Loucy (cell line): ENCODE results near the gene PPP1R37.

ENCODE experiments used
- H2AFZ ChIP-seq: fragments of 200-600 bp; sonication (generic); 2 replicates; pipeline ENCODE4 v1.6.0; 2016; ENCODE audit warnings: antibody characterized with exemption, mild to moderate bottlenecking, low read length, moderate library complexity
- H3F3A ChIP-seq: fragments of 200-600 bp; 2 replicates; pipeline ENCODE4 v1.6.0; 2016; ENCODE audit warnings: antibody characterized with exemption, low read depth, mild to moderate bottlenecking
- H3K27me3 ChIP-seq: fragments of 200-600 bp; sonication (generic); 2 replicates; pipeline ENCODE4 v1.6.1; 2014; ENCODE audit warnings: low read length, mild to moderate bottlenecking; ENCODE audit not compliant: insufficient read depth, poor library complexity, severe bottlenecking
- H3K36me3 ChIP-seq: fragments of 200-600 bp; sonication (generic); 2 replicates; pipeline ENCODE4 v1.6.1; 2016; ENCODE audit warnings: low read length; ENCODE audit not compliant: insufficient read depth
- H3K4me1 ChIP-seq: fragments of 200-600 bp; sonication (generic); 2 replicates; pipeline ENCODE4 v1.5.1; 2014; ENCODE audit warnings: low read length, mild to moderate bottlenecking; ENCODE audit not compliant: insufficient read depth, poor library complexity, severe bottlenecking
- H3K4me2 ChIP-seq: fragments of 200-600 bp; sonication (generic); 2 replicates; pipeline ENCODE4 v1.6.0; 2014; ENCODE audit warnings: antibody characterized with exemption, low read length, low read depth, mild to moderate bottlenecking; ENCODE audit not compliant: poor library complexity, severe bottlenecking
- H3K4me3 ChIP-seq: fragments of 200-600 bp; sonication (generic); 2 replicates; pipeline ENCODE4 v1.5.1; 2014; ENCODE audit warnings: low read length, mild to moderate bottlenecking, mixed read lengths; ENCODE audit not compliant: poor library complexity, severe bottlenecking
- H3K79me2 ChIP-seq: fragments of 200-600 bp; sonication (generic); 2 replicates; pipeline ENCODE4 v1.6.1; 2014; ENCODE audit warnings: low read length; ENCODE audit not compliant: insufficient read depth
- H3K9ac ChIP-seq: fragments of 200-600 bp; sonication (generic); 2 replicates; pipeline ENCODE4 v1.6.0; 2014; ENCODE audit warnings: mild to moderate bottlenecking, low read depth, low read length, moderate library complexity; ENCODE audit not compliant: poor library complexity, severe bottlenecking
- H3K9me2 ChIP-seq: fragments of 200-600 bp; sonication (generic); replicated peaks from 2 replicates; pipeline ENCODE4 v1.6.1; 2016; ENCODE audit warnings: low read depth, low read length, mixed read lengths
- H3K9me3 ChIP-seq: fragments of 200-600 bp; sonication (generic); 2 replicates; pipeline ENCODE4 v1.6.1; 2014; ENCODE audit warnings: mild to moderate bottlenecking, antibody characterized with exemption, low read length, low read depth; ENCODE audit not compliant: insufficient read depth
- H4K20me1 ChIP-seq: fragments of 200-600 bp; sonication (generic); 2 replicates; pipeline ENCODE4 v1.6.0; 2014; ENCODE audit warnings: antibody characterized with exemption, low read length, mild to moderate bottlenecking; ENCODE audit not compliant: insufficient read depth, poor library complexity, severe bottlenecking
- CTCF ChIP-seq: fragments of 200-600 bp; sonication (generic); conservative IDR thresholded peaks from 2 replicates; pipeline ENCODE4 v1.5.1; 2014; ENCODE audit warnings: mild to moderate bottlenecking, antibody characterized with exemption, low read length
- EZH2phosphoT487 ChIP-seq: fragments of 200-600 bp; IDR thresholded peaks from 2 replicates; pipeline ENCODE4 v1.6.1; 2018; ENCODE audit warnings: antibody characterized with exemption, mild to moderate bottlenecking, moderate library complexity, borderline replicate concordance

Gene PPP1R37

GRCh38 chr19:45154064-45154827, 61.3 kb downstream of the PPP1R37 start:
- H2AFZ ChIP-seq = no peak overlapping the region
- no peaks in the 10 kb centered on the region for H3K9me2 ChIP-seq
- no peak overlapping the region for H3K4me3 ChIP-seq
- no peaks in the 10 kb centered on the region for H3K4me1 ChIP-seq
- no peaks in the 10 kb centered on the region for H3K36me3 ChIP-seq
- no peak for TF ChIP-seq EZH2phosphoT487
- no peak for TF ChIP-seq CTCF
- no peak overlapping the region for H3K9ac ChIP-seq
- H3K9me3 ChIP-seq = no peaks in the 10 kb centered on the region
- H3K27me3 ChIP-seq = no peaks in the 10 kb centered on the region
- no peaks in the 10 kb centered on the region for H4K20me1 ChIP-seq
- no peaks in the 10 kb centered on the region for H3F3A ChIP-seq
- H3K4me2 ChIP-seq = no peak overlapping the region
- H3K79me2 ChIP-seq = no peaks in the 10 kb centered on the region

- no peaks in the 10 kb centered on the region for H3K79me2 ChIP-seq
- H2AFZ ChIP-seq = no peak overlapping the region
- no peaks in the 10 kb centered on the region for H3F3A ChIP-seq
- no peak overlapping the region for H3K9ac ChIP-seq
- TF ChIP-seq EZH2phosphoT487 (no peak), CTCF (no peak)
- H3K27me3 ChIP-seq = no peaks in the 10 kb centered on the region
- H3K4me3 ChIP-seq = no peak overlapping the region
- H3K4me2 ChIP-seq = no peak overlapping the region
- no peaks in the 10 kb centered on the region for H3K9me3 ChIP-seq
- H4K20me1 ChIP-seq = no peaks in the 10 kb centered on the region
- no peaks in the 10 kb centered on the region for H3K36me3 ChIP-seq
- H3K4me1 ChIP-seq = no peaks in the 10 kb centered on the region
- H3K9me2 ChIP-seq = no peaks in the 10 kb centered on the region
Measured at GRCh38 chr19:45156011-45156630, 63.1 kb downstream of the PPP1R37 start.

GRCh38 chr19:45156751-45157150, 63.8 kb downstream of the PPP1R37 start:
- Histone ChIP-seq H3K36me3 (no peaks in the 10 kb centered on the region), H3K9me3 (no peaks in the 10 kb centered on the region), H4K20me1 (no peaks in the 10 kb centered on the region), H3K4me2 (no peak overlapping the region), H3K4me1 (no peaks in the 10 kb centered on the region), H3K4me3 (no peak overlapping the region), H3F3A (no peaks in the 10 kb centered on the region), H3K27me3 (no peaks in the 10 kb centered on the region), H3K9ac (no peak overlapping the region), H3K79me2 (no peaks in the 10 kb centered on the region), H2AFZ (no peak overlapping the region), H3K9me2 (no peaks in the 10 kb centered on the region)
- TF ChIP-seq EZH2phosphoT487 (no peak), CTCF (no peak)
